HUES48 (cell line): ENCODE results near the gene SLC22A17.

Source experiments
- H3K27ac ChIP-seq: one replicate; pipeline ENCODE4 v1.7.0; 2013; ENCODE audit warnings: low read depth, low read length, inconsistent platforms
- H3K27me3 ChIP-seq: 2 replicates; pipeline ENCODE4 v1.6.1; 2013; ENCODE audit warnings: mild to moderate bottlenecking, low read length; ENCODE audit not compliant: control insufficient read depth, insufficient read depth
- H3K36me3 ChIP-seq: 2 replicates; pipeline ENCODE4 v1.6.1; 2013; ENCODE audit warnings: low read length; ENCODE audit not compliant: control insufficient read depth, insufficient read depth
- H3K4me1 ChIP-seq: 2 replicates; pipeline ENCODE4 v1.6.1; 2013; ENCODE audit warnings: mild to moderate bottlenecking, low read length; ENCODE audit not compliant: control insufficient read depth, insufficient read depth
- H3K4me3 ChIP-seq: 2 replicates; pipeline ENCODE4 v1.5.1; 2013; ENCODE audit warnings: mild to moderate bottlenecking, low read depth, low read length
- H3K9ac ChIP-seq: 2 replicates; pipeline ENCODE4 v1.6.1; 2013; ENCODE audit warnings: mild to moderate bottlenecking, low read depth, low read length, moderate library complexity
- H3K9me3 ChIP-seq: 2 replicates; pipeline ENCODE4 v1.6.1; 2013; ENCODE audit warnings: low read length; ENCODE audit not compliant: control insufficient read depth, insufficient read depth

SLC22A17 gene

GRCh38 chr14:23381871-23382270 lies 29.2 kb upstream of the SLC22A17 start:
- peaks cover 16% of the 10 kb centered on the region for H3K27me3 ChIP-seq
- no peaks in the 10 kb centered on the region for H3K9me3 ChIP-seq
- no peak overlapping the region for H3K27ac ChIP-seq

GRCh38 chr14:23380976-23381375 lies 28.3 kb upstream of the SLC22A17 start:
- no peak overlapping the region for H3K4me3 ChIP-seq
- H3K9me3 ChIP-seq: no peaks in the 10 kb centered on the region
- peaks cover 16% of the 10 kb centered on the region for H3K27me3 ChIP-seq
- no peaks in the 10 kb centered on the region for H3K4me1 ChIP-seq
- H3K27ac ChIP-seq: no peak overlapping the region
- no peak overlapping the region for H3K9ac ChIP-seq
- no peaks in the 10 kb centered on the region for H3K36me3 ChIP-seq

More at GRCh38 chr14:23381871-23382270, 29.2 kb upstream of the SLC22A17 start:
- H3K9ac ChIP-seq: no peak overlapping the region
- H3K4me3 ChIP-seq: no peak overlapping the region
- H3K4me1 ChIP-seq: no peaks in the 10 kb centered on the region
- H3K36me3 ChIP-seq: no peaks in the 10 kb centered on the region

GRCh38 chr14:23380197-23380914 lies 27.7 kb upstream of the SLC22A17 start:
- H3K4me3 ChIP-seq: no peak overlapping the region
- H3K36me3 ChIP-seq: no peaks in the 10 kb centered on the region
- no peak overlapping the region for H3K9ac ChIP-seq
- no peak overlapping the region for H3K27ac ChIP-seq
- H3K27me3 ChIP-seq: peaks cover 16% of the 10 kb centered on the region
- H3K9me3 ChIP-seq: no peaks in the 10 kb centered on the region
- no peaks in the 10 kb centered on the region for H3K4me1 ChIP-seq

- no peak overlapping the region for H3K27ac ChIP-seq
- no peak overlapping the region for H3K9ac ChIP-seq
- no peaks in the 10 kb centered on the region for H3K9me3 ChIP-seq
- H3K36me3 ChIP-seq: no peaks in the 10 kb centered on the region
- H3K4me1 ChIP-seq: no peaks in the 10 kb centered on the region
- H3K4me3 ChIP-seq: no peak overlapping the region
- H3K27me3 ChIP-seq: peaks cover 16% of the 10 kb centered on the region
These were observed 26.9 kb upstream of the SLC22A17 start for GRCh38 chr14:23379366-23380196.

- no peak overlapping the region for H3K27ac ChIP-seq
- peaks cover 16% of the 10 kb centered on the region for H3K27me3 ChIP-seq
- no peaks in the 10 kb centered on the region for H3K4me1 ChIP-seq
- no peak overlapping the region for H3K4me3 ChIP-seq
- H3K9ac ChIP-seq: no peak overlapping the region
- no peaks in the 10 kb centered on the region for H3K36me3 ChIP-seq
- no peaks in the 10 kb centered on the region for H3K9me3 ChIP-seq
These were observed 26.0 kb upstream of the SLC22A17 start for GRCh38 chr14:23378612-23379220.

GRCh38 chr14:23377573-23378563 lies 25.2 kb upstream of the SLC22A17 start:
- Histone ChIP-seq H3K4me1 (no peaks in the 10 kb centered on the region), H3K36me3 (no peaks in the 10 kb centered on the region), H3K9me3 (no peaks in the 10 kb centered on the region), H3K9ac (no peak overlapping the region), H3K27ac (no peak overlapping the region), H3K27me3 (peaks cover 16% of the 10 kb centered on the region), H3K4me3 (no peak overlapping the region)

- H3K4me3 ChIP-seq: no peak overlapping the region
- H3K4me1 ChIP-seq: no peaks in the 10 kb centered on the region
- H3K27me3 ChIP-seq: peaks cover 16% of the 10 kb centered on the region
- no peak overlapping the region for H3K27ac ChIP-seq
- H3K36me3 ChIP-seq: no peaks in the 10 kb centered on the region
- no peak overlapping the region for H3K9ac ChIP-seq
- no peaks in the 10 kb centered on the region for H3K9me3 ChIP-seq
These were observed 24.5 kb upstream of the SLC22A17 start for GRCh38 chr14:23377198-23377550.

- H3K4me3 ChIP-seq: peak within 1 kb of the TSS; percentile 21; the same call in 1 of the 2 replicates
- peaks cover 16% of the 10 kb centered on the region for H3K27me3 ChIP-seq
- H3K27ac ChIP-seq: no peak within 1 kb of the TSS
These were observed 24.0 kb upstream of the SLC22A17 start, which contains the start of gene CMTM5 for GRCh38 chr14:23376482-23377197. TSS of gene CMTM5 (plus strand) at chr14:23377046. CDS start at chr14:23377252, 206 bp downstream.

GRCh38 chr14:23375527-23376251 lies 23.0 kb upstream of the SLC22A17 start:
- no peaks in the 10 kb centered on the region for H3K36me3 ChIP-seq
- peaks cover 22% of the 10 kb centered on the region for H3K27me3 ChIP-seq
- no peaks in the 10 kb centered on the region for H3K4me1 ChIP-seq
- H3K27ac ChIP-seq: no peak overlapping the region
- no peak overlapping the region for H3K9ac ChIP-seq
- no peak overlapping the region for H3K4me3 ChIP-seq
- no peaks in the 10 kb centered on the region for H3K9me3 ChIP-seq

More at GRCh38 chr14:23376482-23377197, 24.0 kb upstream of the SLC22A17 start, which contains the start of gene CMTM5:
- Histone ChIP-seq H3K9me3 (no peaks in the 10 kb centered on the region), H3K4me1 (no peaks in the 10 kb centered on the region), H3K9ac (no peak within 1 kb of the TSS), H3K36me3 (no peaks in the 10 kb centered on the region)
